Neural progenitor cell (in vitro differentiated cells): ENCODE data around the gene TMPRSS6.

Experiments used
- EZH2 ChIP-seq: fragments of 200-600 bp; sonication (generic); IDR thresholded peaks from 2 replicates; pipeline ENCODE4 v1.6.1; 2017; ENCODE audit warnings: antibody characterized with exemption, mild to moderate bottlenecking, moderate library complexity
- EZH2phosphoT487 ChIP-seq: fragments of 200-600 bp; sonication (generic); IDR thresholded peaks from 2 replicates; pipeline ENCODE4 v1.6.1; 2017; ENCODE audit warnings: antibody characterized with exemption
- TF ChIP-seq, protein P1 (sequence below): fragments of 200-600 bp; sonication (generic); IDR thresholded peaks from 2 replicates; pipeline ENCODE4 v1.5.1; 2017; ENCODE audit warnings: antibody characterized with exemption, mild to moderate bottlenecking

DNA sequence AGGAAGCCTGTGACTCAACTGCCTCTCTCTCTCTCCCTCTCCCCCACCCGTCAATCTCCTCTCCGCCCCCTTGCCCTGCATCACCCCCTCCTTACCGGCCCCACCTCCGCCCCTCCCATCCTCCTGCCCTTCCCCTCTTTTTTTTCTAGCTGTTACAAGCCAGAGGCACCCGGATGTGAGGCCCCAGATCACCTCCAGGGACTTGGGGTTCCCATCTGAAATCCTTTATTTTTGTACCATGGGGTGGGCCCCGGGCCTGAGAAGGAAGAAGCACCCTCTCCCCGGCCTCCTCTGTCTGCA lies 47.2 kb downstream of the TMPRSS6 start:
- TF ChIP-seq, protein P1, sequence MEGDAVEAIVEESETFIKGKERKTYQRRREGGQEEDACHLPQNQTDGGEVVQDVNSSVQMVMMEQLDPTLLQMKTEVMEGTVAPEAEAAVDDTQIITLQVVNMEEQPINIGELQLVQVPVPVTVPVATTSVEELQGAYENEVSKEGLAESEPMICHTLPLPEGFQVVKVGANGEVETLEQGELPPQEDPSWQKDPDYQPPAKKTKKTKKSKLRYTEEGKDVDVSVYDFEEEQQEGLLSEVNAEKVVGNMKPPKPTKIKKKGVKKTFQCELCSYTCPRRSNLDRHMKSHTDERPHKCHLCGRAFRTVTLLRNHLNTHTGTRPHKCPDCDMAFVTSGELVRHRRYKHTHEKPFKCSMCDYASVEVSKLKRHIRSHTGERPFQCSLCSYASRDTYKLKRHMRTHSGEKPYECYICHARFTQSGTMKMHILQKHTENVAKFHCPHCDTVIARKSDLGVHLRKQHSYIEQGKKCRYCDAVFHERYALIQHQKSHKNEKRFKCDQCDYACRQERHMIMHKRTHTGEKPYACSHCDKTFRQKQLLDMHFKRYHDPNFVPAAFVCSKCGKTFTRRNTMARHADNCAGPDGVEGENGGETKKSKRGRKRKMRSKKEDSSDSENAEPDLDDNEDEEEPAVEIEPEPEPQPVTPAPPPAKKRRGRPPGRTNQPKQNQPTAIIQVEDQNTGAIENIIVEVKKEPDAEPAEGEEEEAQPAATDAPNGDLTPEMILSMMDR, result no peak
- TF ChIP-seq EZH2phosphoT487 (no peak), EZH2 (no peak)
